Mammary epithelial cell (primary cell): ENCODE measurements around the gene OMD.

Experiments
- CTCF ChIP-seq, 2 donors: IDR thresholded peaks in 1 of 2; conservative IDR thresholded peaks in 1 of 2; 2 replicates each; pipeline ENCODE4 v1.5.1; 2011 to 2012; ENCODE audit warnings: inconsistent platforms in 2 of 2, low read length in 2 of 2, mild to moderate bottlenecking in 2 of 2, control low read depth in 1 of 2, low read depth in 1 of 2; ENCODE audit not compliant: insufficient read depth in 1 of 2; ENCODE audit errors: extremely low read depth in 1 of 2
- EZH2 ChIP-seq: IDR thresholded peaks from 2 replicates; pipeline ENCODE4 v1.6.1; 2012; ENCODE audit warnings: low read length, inconsistent platforms, borderline replicate concordance

GRCh38 chr9:92384375-92384774 lies 39.9 kb downstream of the OMD start:
- TF ChIP-seq CTCF (conservative IDR thresholded peaks at IDR 0.05 in 1 of 2, IDR thresholded peaks at IDR 0.05 in 1 of 2; ENCODE audit: extremely low read depth in 1 of 2, insufficient read depth in 1 of 2, low read depth in 1 of 2, low read length in 2 of 2): no peak
- TF ChIP-seq EZH2: no peak
